GM19372 (cell line): ENCODE data around the gene SLC38A3.
A peak's percentile ranks its signal among the peaks of the same experiment; 100 is the strongest.
"Not testable (repeated sequence)": the region's sequence is repeated elsewhere in the genome, so short reads cannot be mapped to it uniquely, and the experiment has no call there.

ENCODE experiments used
- ATAC-seq: cut with Tn5 transposase; IDR thresholded peaks from one replicate; pipeline ENCODE4 v1.9.1; 2021; ENCODE audit warnings: mild to moderate bottlenecking, low read depth, moderate library complexity; ENCODE audit not compliant: unreplicated experiment

SLC38A3 gene

GRCh38 chr3:50208677-50209344 lies 3.7 kb downstream of the SLC38A3 start:
- no peak for ATAC-seq

- ATAC-seq, result no peak
Measured at GRCh38 chr3:50210176-50210509, 5.1 kb downstream of the SLC38A3 start.

DNA sequence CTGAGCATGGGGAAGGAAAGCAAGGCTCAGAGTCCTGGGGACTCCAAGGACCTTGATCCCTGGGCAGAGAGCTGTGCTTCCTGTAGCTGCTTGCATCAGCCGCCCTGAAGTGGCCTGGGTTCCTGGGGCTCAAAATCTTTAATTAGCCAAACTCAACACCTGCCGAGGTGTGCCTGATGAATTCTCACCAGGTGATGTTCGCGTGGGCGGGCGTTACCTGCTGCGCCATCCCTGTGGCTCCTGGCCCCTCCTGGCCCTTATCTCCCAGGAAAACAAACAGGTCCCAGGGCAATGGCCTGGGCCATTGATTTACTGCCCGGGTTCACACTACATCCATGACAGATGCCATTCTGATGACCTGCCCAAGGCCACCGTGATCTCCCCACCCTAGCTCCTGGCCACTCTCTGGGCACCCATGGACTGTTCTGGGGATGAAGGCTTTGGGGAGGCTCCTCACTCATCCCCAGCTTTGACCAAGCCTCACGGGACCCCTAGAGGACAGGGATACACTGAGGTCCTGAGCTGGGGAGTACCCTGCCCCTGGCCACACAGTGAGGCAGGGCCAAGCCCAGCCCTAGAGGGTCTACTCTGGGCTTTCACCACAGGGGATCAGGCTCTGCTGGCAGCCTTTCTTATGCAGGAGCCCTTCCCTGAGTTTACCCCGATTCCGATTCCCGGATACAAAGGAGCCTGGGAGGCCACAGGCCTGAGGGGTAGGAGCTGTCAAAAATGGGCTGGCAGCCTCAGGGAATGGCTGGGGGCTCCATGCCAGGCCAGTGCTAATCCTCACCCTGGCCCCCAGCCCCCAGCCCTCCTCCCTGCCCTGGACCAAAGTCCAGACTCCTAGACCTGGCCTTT lies 5.7 kb downstream of the SLC38A3 start:
- ATAC-seq, result no peak

DNA sequence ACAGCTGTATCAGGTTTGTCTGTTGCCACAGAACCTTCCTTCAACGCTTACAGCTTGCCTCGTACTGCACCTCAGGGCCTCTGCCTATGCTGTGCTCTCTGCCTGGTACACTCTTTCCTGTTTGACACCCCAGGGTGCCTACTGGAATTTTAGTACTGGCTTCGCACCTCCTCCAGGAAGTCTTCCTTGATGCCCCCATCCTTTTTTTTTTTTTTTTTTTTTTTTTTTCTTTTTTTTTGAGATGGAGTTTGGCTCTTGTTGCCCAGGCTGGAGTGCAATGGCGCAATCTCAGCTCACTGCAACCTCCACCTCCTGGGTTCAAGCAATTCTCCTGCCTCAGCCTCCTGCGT lies 6.3 kb downstream of the SLC38A3 start:
- not testable (repeated sequence) for ATAC-seq

DNA sequence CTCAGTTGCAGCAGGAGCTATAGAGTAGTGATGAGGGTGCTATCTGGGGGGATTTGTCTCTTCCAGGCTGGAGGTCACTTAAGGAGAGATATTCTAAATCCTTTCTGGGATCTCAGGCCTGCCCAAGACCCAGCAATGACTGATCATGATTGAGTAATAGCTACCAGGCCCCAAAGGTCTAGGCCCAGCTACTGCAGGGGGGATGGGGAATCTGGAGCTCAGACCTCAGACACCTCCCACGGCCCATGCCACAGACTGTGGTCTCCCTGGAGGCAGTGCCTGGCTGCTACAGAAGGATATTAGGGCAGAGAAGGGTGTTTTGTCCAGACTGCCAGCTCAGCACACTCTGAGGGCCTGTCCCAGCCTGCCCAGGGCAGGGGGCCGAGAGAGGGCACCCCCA lies 6.9 kb downstream of the SLC38A3 start:
- no peak for ATAC-seq

GRCh38 chr3:50212502-50212901 lies 7.4 kb downstream of the SLC38A3 start:
- no peak for ATAC-seq

DNA sequence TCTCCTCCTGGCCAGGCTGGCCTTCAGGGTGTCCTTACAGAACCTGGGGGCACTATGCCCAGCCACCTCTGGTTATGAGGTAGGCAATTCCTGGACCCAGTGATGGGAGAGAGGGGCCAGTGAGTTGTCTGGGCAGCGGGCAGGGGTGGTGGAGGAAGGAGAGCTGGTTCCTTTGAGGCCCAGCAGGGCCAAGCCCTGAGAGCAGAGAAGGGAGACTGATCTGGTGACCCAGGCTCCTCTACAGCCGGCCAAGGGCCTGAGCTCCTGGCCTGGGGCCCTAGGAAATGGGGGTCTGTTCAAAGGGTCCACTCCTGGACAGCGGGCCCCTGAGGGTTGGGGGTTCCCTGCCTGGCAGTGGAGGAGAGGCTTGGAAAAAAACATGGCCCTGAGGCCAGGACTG lies 7.9 kb downstream of the SLC38A3 start:
- ATAC-seq, result no peak

DNA sequence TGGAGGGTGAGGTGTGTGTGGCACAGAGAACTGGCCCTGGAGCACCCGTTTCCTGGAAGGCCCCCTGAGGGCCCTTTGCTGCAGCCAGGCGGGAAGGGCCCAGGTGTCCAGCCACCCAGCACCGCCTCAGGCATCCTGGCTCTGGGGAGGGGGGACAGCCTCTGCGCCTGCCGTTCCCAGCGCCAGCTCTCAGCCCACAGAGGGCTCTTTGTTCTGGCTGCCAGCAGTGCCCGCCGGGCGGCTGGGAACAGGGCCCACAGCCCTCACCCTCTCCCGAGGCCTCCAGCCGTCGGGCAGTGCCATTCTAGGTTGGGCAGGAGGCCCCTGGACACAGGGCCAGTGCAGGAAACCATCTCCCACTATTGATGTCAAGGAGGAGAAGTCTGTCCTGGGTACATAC lies 8.3 kb downstream of the SLC38A3 start:
- no peak for ATAC-seq

DNA sequence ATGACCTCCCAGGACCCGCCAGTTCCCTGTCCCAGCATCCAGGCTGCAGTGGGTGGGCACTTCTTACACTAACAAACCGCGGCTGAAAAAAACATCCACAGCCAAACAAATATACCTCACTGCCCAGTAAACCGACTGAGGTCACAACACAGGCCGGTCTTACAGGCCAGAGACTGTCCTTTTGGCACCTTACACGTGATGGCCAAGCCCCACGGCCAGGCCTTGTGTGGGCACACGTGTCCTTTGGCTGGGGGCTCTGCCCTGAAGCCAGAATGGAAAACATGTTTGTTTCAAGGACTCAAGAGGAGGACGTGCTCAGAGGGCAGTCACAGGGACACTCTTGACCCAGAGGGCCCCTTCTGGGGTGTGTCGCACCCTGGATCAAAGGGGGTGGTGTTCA lies 9.8 kb downstream of the SLC38A3 start:
- ATAC-seq, result no peak

DNA sequence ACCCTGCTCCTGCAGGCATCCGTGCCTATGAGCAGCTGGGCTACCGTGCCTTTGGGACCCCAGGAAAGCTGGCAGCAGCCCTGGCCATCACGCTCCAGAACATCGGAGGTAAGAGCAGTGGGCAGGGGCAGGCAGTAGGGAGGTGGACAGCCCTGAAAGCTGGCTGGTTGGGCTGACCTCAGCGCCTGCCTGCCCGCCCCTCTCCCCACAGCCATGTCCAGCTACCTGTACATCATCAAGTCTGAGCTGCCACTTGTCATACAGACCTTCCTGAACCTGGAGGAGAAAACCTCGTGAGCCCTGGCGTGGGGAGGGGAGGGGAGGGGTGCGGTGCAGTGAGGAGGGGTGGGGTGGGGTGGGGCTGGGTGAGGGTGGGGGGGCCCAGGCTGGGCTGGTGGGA lies 10.5 kb downstream of the SLC38A3 start:
- ATAC-seq, result no peak

- ATAC-seq, result no peak
Measured at GRCh38 chr3:50217681-50218080, 12.6 kb downstream of the SLC38A3 start.

- ATAC-seq, result no peak
Measured at GRCh38 chr3:50218448-50218847, 13.4 kb downstream of the SLC38A3 start.

- ATAC-seq, result no peak
Measured at GRCh38 chr3:50219285-50219684, 14.2 kb downstream of the SLC38A3 start.

GRCh38 chr3:50220109-50220508 lies 15.0 kb downstream of the SLC38A3 start:
- ATAC-seq, result no peak

GRCh38 chr3:50221051-50221410 lies 16.0 kb downstream of the SLC38A3 start:
- ATAC-seq, result no peak

DNA sequence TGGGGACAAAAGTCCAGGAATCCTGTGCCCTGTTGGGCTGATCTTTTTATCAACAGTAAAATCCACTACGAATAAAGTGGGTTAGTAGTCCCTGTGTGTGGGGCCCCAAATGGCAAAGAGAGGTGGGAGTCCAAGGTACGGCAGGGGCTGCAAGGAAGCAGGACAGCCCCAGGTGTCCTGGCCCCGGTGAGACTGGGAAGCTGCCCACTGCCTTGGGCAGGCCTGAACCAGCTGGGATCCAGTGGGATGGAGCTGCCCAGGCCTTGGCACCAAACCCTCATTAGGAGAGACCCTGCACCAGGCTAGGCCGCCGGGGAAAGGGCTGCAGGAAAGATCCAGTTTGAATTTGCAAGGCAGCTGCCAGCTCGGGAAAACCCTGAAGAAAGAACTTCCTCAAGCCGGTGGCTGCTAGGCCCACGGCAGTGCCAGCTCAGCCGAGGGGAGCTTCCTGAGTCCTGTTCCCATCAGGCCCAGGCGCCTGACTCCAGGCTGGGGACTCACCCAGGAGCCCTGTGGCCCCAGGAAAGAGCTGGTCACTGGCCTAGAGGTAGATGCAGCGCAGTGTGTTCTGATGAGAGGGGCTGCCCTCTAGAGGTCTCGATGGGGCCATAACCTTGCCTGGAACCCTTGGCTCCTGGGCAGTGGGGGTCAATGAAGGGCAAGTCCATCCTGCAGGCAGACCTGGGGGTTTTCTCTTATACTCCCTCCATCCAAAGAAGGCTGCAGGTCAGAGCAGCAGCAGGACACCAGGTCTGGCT lies 16.5 kb downstream of the SLC38A3 start:
- no peak for ATAC-seq

GRCh38 chr3:50222169-50222528 lies 17.1 kb downstream of the SLC38A3 start:
- ATAC-seq, result no peak

- no peak for ATAC-seq
Measured at GRCh38 chr3:50224639-50225038, 19.6 kb downstream of the SLC38A3 start.

DNA sequence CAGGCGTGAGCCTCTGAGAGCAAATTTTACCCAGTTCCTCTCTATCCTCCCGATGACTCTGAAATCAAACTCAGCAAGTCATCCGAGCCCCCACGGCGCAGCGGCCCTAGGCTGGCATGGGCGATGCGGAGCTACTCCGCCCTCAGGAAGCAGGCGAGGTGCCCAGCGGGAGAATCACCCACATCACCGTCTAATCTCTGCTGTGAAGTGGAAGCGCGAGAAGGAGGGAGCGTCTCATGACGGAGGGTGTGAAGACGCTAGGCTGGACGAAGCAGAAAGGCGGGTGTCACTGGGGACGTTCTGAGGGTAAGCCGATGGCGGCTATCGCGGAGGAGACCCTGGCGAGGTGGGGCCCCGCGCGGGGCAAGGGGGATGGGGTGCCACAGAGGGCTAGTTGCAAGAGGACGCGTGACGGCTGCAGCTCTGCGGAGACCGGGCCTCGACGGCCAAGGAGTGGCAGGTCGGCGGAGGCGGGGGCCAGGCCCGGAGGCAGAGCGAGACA lies 21.9 kb downstream of the SLC38A3 start:
- ATAC-seq, result peak; percentile 1

GRCh38 chr3:50227390-50228183 lies 22.5 kb downstream of the SLC38A3 start:
- peak; percentile 87 for ATAC-seq
